Measurements from ENCODE around the gene RNF151.

RNF151 gene

GRCh38 chr16:1997494-1998359 lies 31.1 kb downstream of the RNF151 start:
- TF ChIP-seq, protein P1, sequence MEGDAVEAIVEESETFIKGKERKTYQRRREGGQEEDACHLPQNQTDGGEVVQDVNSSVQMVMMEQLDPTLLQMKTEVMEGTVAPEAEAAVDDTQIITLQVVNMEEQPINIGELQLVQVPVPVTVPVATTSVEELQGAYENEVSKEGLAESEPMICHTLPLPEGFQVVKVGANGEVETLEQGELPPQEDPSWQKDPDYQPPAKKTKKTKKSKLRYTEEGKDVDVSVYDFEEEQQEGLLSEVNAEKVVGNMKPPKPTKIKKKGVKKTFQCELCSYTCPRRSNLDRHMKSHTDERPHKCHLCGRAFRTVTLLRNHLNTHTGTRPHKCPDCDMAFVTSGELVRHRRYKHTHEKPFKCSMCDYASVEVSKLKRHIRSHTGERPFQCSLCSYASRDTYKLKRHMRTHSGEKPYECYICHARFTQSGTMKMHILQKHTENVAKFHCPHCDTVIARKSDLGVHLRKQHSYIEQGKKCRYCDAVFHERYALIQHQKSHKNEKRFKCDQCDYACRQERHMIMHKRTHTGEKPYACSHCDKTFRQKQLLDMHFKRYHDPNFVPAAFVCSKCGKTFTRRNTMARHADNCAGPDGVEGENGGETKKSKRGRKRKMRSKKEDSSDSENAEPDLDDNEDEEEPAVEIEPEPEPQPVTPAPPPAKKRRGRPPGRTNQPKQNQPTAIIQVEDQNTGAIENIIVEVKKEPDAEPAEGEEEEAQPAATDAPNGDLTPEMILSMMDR (IDR thresholded peaks at IDR 0.05; ENCODE audit: low read depth, low read length): no peak
- TF ChIP-seq, protein P2, sequence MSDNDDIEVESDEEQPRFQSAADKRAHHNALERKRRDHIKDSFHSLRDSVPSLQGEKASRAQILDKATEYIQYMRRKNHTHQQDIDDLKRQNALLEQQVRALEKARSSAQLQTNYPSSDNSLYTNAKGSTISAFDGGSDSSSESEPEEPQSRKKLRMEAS (IDR thresholded peaks at IDR 0.05; ENCODE audit: low read depth, low read length): no peak
- no peak for TF ChIP-seq POLR2A (IDR thresholded peaks at IDR 0.05; ENCODE audit: extremely low read depth, insufficient read length)
- no peak for TF ChIP-seq MYC (IDR thresholded peaks at IDR 0.05; ENCODE audit: low read depth, low read length)

DNA sequence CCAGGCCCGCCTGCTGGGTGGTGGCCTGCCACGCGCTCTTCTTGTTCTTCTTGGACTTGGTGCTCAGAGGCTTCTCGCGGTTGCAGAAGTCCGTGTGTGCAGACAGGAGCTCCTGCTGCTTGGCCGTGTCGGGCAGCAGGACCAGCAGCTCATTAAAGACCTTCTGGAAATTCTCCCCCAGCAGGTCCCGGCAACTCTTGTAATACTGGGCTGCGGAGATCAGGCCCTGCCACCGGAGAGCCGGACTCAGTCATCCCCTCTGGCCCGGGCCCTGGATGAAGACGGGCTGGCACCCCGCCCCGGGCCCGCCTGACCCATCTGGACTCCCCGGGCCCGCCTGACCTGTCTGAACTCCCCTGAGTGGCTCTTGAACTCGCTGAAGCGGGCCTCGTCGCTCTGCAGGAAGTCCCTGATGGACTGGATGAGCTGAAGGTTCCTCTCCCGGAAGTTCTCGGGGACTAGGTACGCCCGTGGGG lies 31.7 kb downstream of the RNF151 start:
- H3K4me3 ChIP-seq (ENCODE audit: low read depth, low read length): no peak overlapping the region
- TF ChIP-seq, protein P1 (IDR thresholded peaks at IDR 0.05; ENCODE audit: low read depth, low read length): no peak
- TF ChIP-seq POLR2A (IDR thresholded peaks at IDR 0.05; ENCODE audit: extremely low read depth, insufficient read length) (no peak), MYC (IDR thresholded peaks at IDR 0.05; ENCODE audit: low read depth, low read length) (no peak)
- TF ChIP-seq, protein P2 (IDR thresholded peaks at IDR 0.05; ENCODE audit: low read depth, low read length): no peak
- no peak for DNase-seq (ENCODE audit: low read depth)

More at GRCh38 chr16:1997494-1998359, 31.1 kb downstream of the RNF151 start:
- DNase-seq (ENCODE audit: low read depth): no peak
- H3K4me3 ChIP-seq (ENCODE audit: low read depth, low read length): no peak overlapping the region

DNA sequence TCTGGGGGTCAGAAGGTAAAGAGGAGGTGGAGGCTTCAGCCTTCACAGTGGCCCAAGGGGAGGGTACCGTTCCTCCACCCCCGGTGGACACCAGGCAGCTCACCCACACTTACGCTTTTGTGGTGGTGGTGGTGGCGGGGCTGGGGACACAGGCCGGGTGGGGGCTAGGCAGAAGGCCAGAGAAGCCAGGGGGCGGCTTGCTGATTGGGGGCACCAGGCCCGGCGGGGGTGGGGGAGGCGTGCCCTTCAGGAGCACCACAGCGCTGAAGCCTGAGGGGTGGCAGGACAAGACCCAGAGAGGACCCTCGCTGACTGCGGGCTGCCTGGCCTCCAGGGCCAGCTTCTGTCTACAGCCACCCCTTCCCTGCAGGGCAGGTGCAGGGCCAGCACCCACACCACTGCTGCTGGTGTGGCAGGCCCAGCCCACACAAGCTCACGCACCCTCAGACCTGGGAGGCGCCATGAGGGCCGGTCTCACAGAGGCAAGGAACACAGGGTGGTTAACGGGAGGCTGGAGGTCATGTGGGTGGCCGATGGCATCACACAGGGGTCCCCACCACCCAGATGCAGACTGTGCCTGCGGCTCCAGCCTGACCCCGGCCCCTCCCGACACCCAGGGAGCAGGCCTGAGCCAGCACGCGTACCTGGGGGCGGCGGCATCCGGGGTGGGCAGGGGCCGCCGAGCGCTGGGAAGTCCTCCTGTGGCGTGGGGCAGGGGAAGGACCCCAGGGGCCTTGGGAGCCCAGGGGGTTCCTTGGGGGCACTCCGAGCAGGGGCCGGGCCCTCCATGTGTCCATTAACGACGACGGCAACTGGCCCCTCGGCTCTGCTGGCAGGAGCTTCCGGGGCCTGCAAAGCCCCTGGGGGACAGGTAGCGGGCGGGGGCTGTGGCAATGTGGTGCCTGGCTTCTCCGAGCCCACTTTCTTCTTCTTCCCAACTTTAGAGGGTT lies 32.5 kb downstream of the RNF151 start:
- no peak for TF ChIP-seq MYC (IDR thresholded peaks at IDR 0.05; ENCODE audit: low read depth, low read length)
- TF ChIP-seq, protein P1 (IDR thresholded peaks at IDR 0.05; ENCODE audit: low read depth, low read length): no peak
- TF ChIP-seq, protein P2 (IDR thresholded peaks at IDR 0.05; ENCODE audit: low read depth, low read length): no peak
- TF ChIP-seq POLR2A (IDR thresholded peaks at IDR 0.05; ENCODE audit: extremely low read depth, insufficient read length): no peak
- DNase-seq (ENCODE audit: low read depth): no peak
- no peak overlapping the region for H3K4me3 ChIP-seq (ENCODE audit: low read depth, low read length)

DNA sequence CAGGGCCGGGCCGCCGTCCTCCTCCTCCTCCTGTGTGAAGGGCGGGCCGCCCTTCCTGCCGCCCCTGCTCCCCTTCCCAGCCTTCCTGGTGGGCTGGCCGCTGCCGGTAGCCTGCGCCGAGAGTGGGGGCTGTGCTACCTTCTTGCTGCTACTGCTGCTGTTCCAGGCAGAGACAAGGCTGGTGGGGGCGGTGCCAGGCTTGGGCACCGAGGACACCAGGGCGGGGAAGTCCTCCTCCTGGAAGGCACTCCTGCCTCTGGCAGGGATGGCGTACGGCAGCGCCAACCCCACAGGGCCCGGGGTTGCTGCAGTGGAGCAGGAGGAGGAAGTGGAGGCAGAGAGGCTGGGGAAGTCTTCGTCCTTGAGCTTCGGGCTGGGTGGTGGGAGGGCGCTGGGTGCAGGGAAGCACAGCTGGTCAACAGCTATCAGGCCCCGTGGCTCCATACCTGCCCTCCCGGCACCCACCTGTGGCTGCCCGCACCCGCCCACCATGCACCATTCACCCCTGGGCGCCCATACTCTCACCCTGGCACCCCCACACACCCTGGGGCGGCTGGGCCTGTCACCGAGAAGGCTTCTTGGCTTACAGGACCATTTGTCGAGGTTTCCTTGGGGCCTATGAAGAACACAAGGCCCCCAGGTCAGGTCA lies 33.3 kb downstream of the RNF151 start:
- DNase-seq (ENCODE audit: low read depth): no peak
- H3K4me3 ChIP-seq (ENCODE audit: low read depth, low read length): no peak overlapping the region
- TF ChIP-seq, protein P1 (IDR thresholded peaks at IDR 0.05; ENCODE audit: low read depth, low read length): no peak
- TF ChIP-seq, protein P2 (IDR thresholded peaks at IDR 0.05; ENCODE audit: low read depth, low read length): no peak
- no peak for TF ChIP-seq MYC (IDR thresholded peaks at IDR 0.05; ENCODE audit: low read depth, low read length)
- no peak for TF ChIP-seq POLR2A (IDR thresholded peaks at IDR 0.05; ENCODE audit: extremely low read depth, insufficient read length)

- no peak for TF ChIP-seq MYC (IDR thresholded peaks at IDR 0.05; ENCODE audit: low read depth, low read length)
- TF ChIP-seq POLR2A (IDR thresholded peaks at IDR 0.05; ENCODE audit: extremely low read depth, insufficient read length): no peak
- TF ChIP-seq, protein P1 (IDR thresholded peaks at IDR 0.05; ENCODE audit: low read depth, low read length): no peak
- TF ChIP-seq, protein P2 (IDR thresholded peaks at IDR 0.05; ENCODE audit: low read depth, low read length): no peak
- H3K4me3 ChIP-seq (ENCODE audit: low read depth, low read length): no peak overlapping the region
- DNase-seq (ENCODE audit: low read depth): no peak
Observed at GRCh38 chr16:2001035-2001434, 34.4 kb downstream of the RNF151 start.
